SK-N-SH treated with all-trans-retinoic acid at 6 μM for 48 hours (cell line): ENCODE data around the gene PLSCR2.
"Not testable (repeated sequence)": the region's sequence is repeated elsewhere in the genome, so short reads cannot be mapped to it uniquely, and the experiment has no call there.

Source experiments
- ATAC-seq: fragments of 200-7000 bp; cut with Tn5 transposase; 3 replicates; pipeline ENCODE4 v1.9.1; 2020; ENCODE audit warnings: mild to moderate bottlenecking, moderate library complexity
- ARNTL ChIP-seq: fragments of 450-650 bp; formaldehyde crosslinking; IDR thresholded peaks from 2 replicates; pipeline ENCODE4 v1.5.0; 2020; ENCODE audit warnings: low read depth, mild to moderate bottlenecking, moderate library complexity, borderline replicate concordance
- BACH2 ChIP-seq: fragments of 250-450 bp; sonication (Bioruptor Pico); IDR thresholded peaks from 2 replicates; pipeline ENCODE4 v1.9.0; 2021; ENCODE audit warnings: mild to moderate bottlenecking, borderline replicate concordance
- CREB5 ChIP-seq: fragments of 250-450 bp; sonication (Bioruptor Pico); IDR thresholded peaks from 2 replicates; pipeline ENCODE4 v1.5.1; 2020; ENCODE audit warnings: low read depth, mild to moderate bottlenecking, moderate library complexity
- CSRNP3 ChIP-seq: fragments of 250-450 bp; sonication (Bioruptor Pico); IDR thresholded peaks from 2 replicates; pipeline ENCODE4 v1.5.1; 2021; ENCODE audit warnings: mild to moderate bottlenecking, moderate library complexity
- GLIS3 ChIP-seq: fragments of 250-450 bp; sonication (Bioruptor Pico); IDR thresholded peaks from 2 replicates; pipeline ENCODE4 v1.5.0; 2020; ENCODE audit warnings: mild to moderate bottlenecking, moderate library complexity
- ISL1 ChIP-seq: fragments of 250-450 bp; sonication (Bioruptor Pico); IDR thresholded peaks from 2 replicates; pipeline ENCODE4 v2.1.2; 2022; ENCODE audit warnings: mild to moderate bottlenecking, moderate library complexity
- OSR1 ChIP-seq: fragments of 250-450 bp; sonication (Bioruptor Pico); IDR thresholded peaks from 2 replicates; pipeline ENCODE4 v1.8.0; 2022; ENCODE audit warnings: moderate library complexity, mild to moderate bottlenecking, inconsistent platforms
- PATZ1 ChIP-seq: fragments of 250-450 bp; sonication (Bioruptor Pico); IDR thresholded peaks from 2 replicates; pipeline ENCODE4 v1.8.0; 2020; ENCODE audit warnings: mild to moderate bottlenecking, moderate library complexity, borderline replicate concordance
- PPARA ChIP-seq: fragments of 250-450 bp; sonication (Bioruptor Pico); IDR thresholded peaks from 2 replicates; pipeline ENCODE4 v1.5.0; 2020; ENCODE audit warnings: mild to moderate bottlenecking, borderline replicate concordance
- RARB ChIP-seq: fragments of 250-450 bp; sonication (Bioruptor Pico); IDR thresholded peaks from 2 replicates; pipeline ENCODE4 v1.8.0; 2021; ENCODE audit warnings: mild to moderate bottlenecking, moderate library complexity
- SNAI2 ChIP-seq: fragments of 250-450 bp; sonication (Bioruptor Pico); IDR thresholded peaks from 2 replicates; pipeline ENCODE4 v1.5.0; 2020; ENCODE audit warnings: mild to moderate bottlenecking, moderate library complexity
- TCF4 ChIP-seq: fragments of 250-450 bp; sonication (Bioruptor Pico); IDR thresholded peaks from 2 replicates; pipeline ENCODE4 v1.8.0; 2021; ENCODE audit warnings: mild to moderate bottlenecking, moderate library complexity, borderline replicate concordance
- TOX ChIP-seq: fragments of 250-450 bp; sonication (Bioruptor Pico); IDR thresholded peaks from 2 replicates; pipeline ENCODE4 v1.8.0; 2021; ENCODE audit warnings: mild to moderate bottlenecking, moderate library complexity, borderline replicate concordance
- TSHZ2 ChIP-seq: fragments of 250-450 bp; sonication (Bioruptor Pico); IDR thresholded peaks from 2 replicates; pipeline ENCODE4 v1.5.0; 2020; ENCODE audit warnings: mild to moderate bottlenecking, moderate library complexity
- ZC3H10 ChIP-seq: fragments of 250-450 bp; sonication (Bioruptor Pico); IDR thresholded peaks from 2 replicates; pipeline ENCODE4 v1.5.1; 2021; ENCODE audit warnings: mild to moderate bottlenecking, moderate library complexity
- ZFP3 ChIP-seq: fragments of 250-450 bp; sonication (Bioruptor Pico); IDR thresholded peaks from 2 replicates; pipeline ENCODE4 v1.5.0; 2020; ENCODE audit warnings: mild to moderate bottlenecking, moderate library complexity
- ZNF565 ChIP-seq: fragments of 450-650 bp; formaldehyde crosslinking; conservative IDR thresholded peaks from 2 replicates; pipeline ENCODE4 v1.5.0; 2020; ENCODE audit warnings: low read depth, mild to moderate bottlenecking, moderate library complexity
- ZNF70 ChIP-seq: fragments of 450-650 bp; formaldehyde crosslinking; IDR thresholded peaks from 2 replicates; pipeline ENCODE4 v1.5.0; 2020; ENCODE audit warnings: mild to moderate bottlenecking, moderate library complexity
- ZNF8 ChIP-seq: fragments of 450-650 bp; formaldehyde crosslinking; IDR thresholded peaks from 2 replicates; pipeline ENCODE4 v1.5.0; 2020; ENCODE audit warnings: mild to moderate bottlenecking, moderate library complexity

Gene PLSCR2

GRCh38 chr3:146498002-146498736, 28.8 kb upstream of the PLSCR2 start:
- no peak for TF ChIP-seq ZNF565 (CRISPR knock-in tag)
- no peak for TF ChIP-seq SNAI2 (CRISPR knock-in tag)
- no peak for TF ChIP-seq PPARA (CRISPR knock-in tag)
- TF ChIP-seq TCF4 (CRISPR knock-in tag), result no peak
- no peak for TF ChIP-seq BACH2 (CRISPR knock-in tag)
- TF ChIP-seq ARNTL, result no peak
- no peak for TF ChIP-seq ZNF70 (CRISPR knock-in tag)
- TF ChIP-seq PATZ1 (CRISPR knock-in tag), result no peak
- no peak for TF ChIP-seq OSR1
- TF ChIP-seq ZFP3 (CRISPR knock-in tag), result no peak
- TF ChIP-seq TSHZ2 (CRISPR knock-in tag), result no peak
- TF ChIP-seq CREB5, result no peak
- TF ChIP-seq ISL1, result no peak
- TF ChIP-seq, all 23 proteins: peak for 0
- ATAC-seq, result no peak

GRCh38 chr3:146497145-146497843, 27.9 kb upstream of the PLSCR2 start:
- not testable (repeated sequence) for ATAC-seq

- TF ChIP-seq BACH2 (CRISPR knock-in tag), result no peak
- no peak for TF ChIP-seq CREB5
- TF ChIP-seq CSRNP3 (CRISPR knock-in tag), result no peak
- TF ChIP-seq OSR1, result no peak
- no peak for TF ChIP-seq ZC3H10
- TF ChIP-seq TOX (CRISPR knock-in tag), result no peak
- no peak for TF ChIP-seq PPARA (CRISPR knock-in tag)
- no peak for TF ChIP-seq GLIS3 (CRISPR knock-in tag)
- ATAC-seq, result no peak
Observed at GRCh38 chr3:146496726-146497125, 27.4 kb upstream of the PLSCR2 start.

- ATAC-seq, result no peak
- no peak for TF ChIP-seq PATZ1 (CRISPR knock-in tag)
- TF ChIP-seq GLIS3 (CRISPR knock-in tag), result no peak
- no peak for TF ChIP-seq TOX (CRISPR knock-in tag)
- TF ChIP-seq CSRNP3 (CRISPR knock-in tag), result no peak
- no peak for TF ChIP-seq ZNF8 (CRISPR knock-in tag)
- TF ChIP-seq RARB, result no peak
- no peak for TF ChIP-seq SNAI2 (CRISPR knock-in tag)
- no peak for TF ChIP-seq ZC3H10
Observed at GRCh38 chr3:146496251-146496650, 26.9 kb upstream of the PLSCR2 start.
